GM06990 (cell line): ENCODE measurements around the gene MRM2.

Source experiments
- DNase-seq: peaks from one replicate; pipeline ENCODE4 v3.0.0-alpha.2; 2011; ENCODE audit not compliant: insufficient read length; ENCODE audit errors: extremely low read depth
- H3K27me3 ChIP-seq: replicated peaks from 2 replicates; pipeline ENCODE4 v1.6.0; 2011; ENCODE audit warnings: low read length; ENCODE audit not compliant: control insufficient read depth, insufficient read depth
- H3K36me3 ChIP-seq: 2 replicates; pipeline ENCODE4 v1.5.1; 2011; ENCODE audit warnings: low read length; ENCODE audit not compliant: control insufficient read depth, insufficient read depth
- H3K4me3 ChIP-seq: replicated peaks from 2 replicates; pipeline ENCODE4 v1.5.1; 2011; ENCODE audit warnings: low read depth, mild to moderate bottlenecking, control low read depth, low read length
- TF ChIP-seq, protein P1 (sequence below): IDR thresholded peaks from 2 replicates; pipeline ENCODE4 v1.5.1; 2011; ENCODE audit warnings: low read length, control low read depth, mild to moderate bottlenecking, inconsistent platforms; ENCODE audit not compliant: insufficient read depth, poor library complexity, severe bottlenecking

Gene MRM2

DNA sequence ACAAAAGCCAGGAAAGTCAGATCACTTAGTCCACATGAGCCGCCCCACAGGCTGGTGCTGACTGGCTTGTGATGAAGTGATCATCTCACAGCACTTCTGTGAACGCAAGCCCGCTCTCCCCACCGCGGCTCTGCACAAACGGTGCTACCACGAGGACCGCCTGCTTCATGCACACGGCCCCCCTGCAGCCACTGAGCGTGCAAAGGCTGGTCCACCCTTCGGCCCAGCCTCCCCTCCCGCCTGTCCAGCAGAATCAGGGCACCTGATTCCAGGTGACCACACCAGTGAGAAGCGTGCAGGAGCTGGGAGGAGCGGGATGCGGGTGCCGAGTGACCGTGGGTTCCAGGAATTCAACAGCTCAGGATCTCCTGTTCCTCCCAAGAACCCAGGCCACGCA is 41.4 kb downstream of the MRM2 start:
- TF ChIP-seq, protein P1, sequence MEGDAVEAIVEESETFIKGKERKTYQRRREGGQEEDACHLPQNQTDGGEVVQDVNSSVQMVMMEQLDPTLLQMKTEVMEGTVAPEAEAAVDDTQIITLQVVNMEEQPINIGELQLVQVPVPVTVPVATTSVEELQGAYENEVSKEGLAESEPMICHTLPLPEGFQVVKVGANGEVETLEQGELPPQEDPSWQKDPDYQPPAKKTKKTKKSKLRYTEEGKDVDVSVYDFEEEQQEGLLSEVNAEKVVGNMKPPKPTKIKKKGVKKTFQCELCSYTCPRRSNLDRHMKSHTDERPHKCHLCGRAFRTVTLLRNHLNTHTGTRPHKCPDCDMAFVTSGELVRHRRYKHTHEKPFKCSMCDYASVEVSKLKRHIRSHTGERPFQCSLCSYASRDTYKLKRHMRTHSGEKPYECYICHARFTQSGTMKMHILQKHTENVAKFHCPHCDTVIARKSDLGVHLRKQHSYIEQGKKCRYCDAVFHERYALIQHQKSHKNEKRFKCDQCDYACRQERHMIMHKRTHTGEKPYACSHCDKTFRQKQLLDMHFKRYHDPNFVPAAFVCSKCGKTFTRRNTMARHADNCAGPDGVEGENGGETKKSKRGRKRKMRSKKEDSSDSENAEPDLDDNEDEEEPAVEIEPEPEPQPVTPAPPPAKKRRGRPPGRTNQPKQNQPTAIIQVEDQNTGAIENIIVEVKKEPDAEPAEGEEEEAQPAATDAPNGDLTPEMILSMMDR = no peak
- Histone ChIP-seq H3K4me3 (no peak overlapping the region), H3K36me3 (peaks cover 29% of the 10 kb centered on the region), H3K27me3 (no peaks in the 10 kb centered on the region)
- no peak for DNase-seq

DNA sequence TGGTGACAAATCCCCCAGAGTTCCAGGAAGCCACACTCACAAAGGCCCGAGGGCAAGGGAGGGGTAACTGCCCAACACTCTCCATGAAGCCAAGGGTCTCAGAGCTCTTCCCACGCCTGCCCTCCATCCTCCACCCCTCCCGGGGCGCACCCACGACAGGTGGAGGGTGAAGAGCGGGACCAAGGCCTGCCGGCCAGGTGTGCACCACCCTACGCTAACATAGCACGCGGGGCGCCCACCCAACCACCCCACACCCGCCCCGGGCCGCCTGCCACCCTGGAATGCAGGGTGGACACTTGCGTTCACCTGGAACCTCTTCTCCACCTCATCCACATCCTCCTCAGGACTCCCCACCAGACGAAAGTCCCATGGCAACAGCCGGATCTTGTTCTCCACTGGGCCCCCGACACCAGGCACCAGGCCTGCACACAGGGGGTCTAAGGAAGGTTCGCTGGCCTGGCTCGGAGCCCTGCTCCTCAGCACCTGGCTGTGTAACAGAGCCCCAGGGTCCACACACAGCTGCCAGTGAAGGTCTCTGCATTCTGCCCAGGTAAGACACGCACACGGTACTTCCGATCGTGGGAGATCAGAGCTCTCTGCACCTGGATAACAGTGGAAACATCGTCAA is 41.9 kb downstream of the MRM2 start:
- Histone ChIP-seq H3K36me3 (peaks cover 30% of the 10 kb centered on the region), H3K27me3 (no peaks in the 10 kb centered on the region), H3K4me3 (no peak overlapping the region)
- no peak for DNase-seq
- TF ChIP-seq, protein P1 = no peak

DNA sequence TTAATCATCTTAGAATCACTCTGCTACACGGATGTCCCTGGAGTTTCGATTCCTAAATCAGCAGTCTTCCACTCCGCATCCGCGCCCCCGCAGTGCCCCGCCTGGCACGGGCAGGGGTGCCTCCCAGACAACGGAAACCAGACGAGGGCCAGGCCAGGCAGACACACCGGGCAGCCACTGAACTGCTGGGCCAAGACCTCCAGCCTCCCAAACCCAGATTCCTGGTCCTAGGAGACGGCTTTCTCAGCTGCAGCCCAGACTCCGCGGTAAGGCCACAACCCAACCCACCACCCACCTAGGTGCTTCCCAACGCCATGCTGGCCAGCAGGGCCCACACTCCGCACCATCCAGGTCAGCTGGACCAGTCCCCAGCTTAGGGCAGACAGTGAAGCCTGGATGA is 42.5 kb downstream of the MRM2 start:
- H3K4me3 ChIP-seq = no peak overlapping the region
- no peak for DNase-seq
- TF ChIP-seq, protein P1 = no peak
- no peaks in the 10 kb centered on the region for H3K27me3 ChIP-seq
- H3K36me3 ChIP-seq = peaks cover 30% of the 10 kb centered on the region

DNA sequence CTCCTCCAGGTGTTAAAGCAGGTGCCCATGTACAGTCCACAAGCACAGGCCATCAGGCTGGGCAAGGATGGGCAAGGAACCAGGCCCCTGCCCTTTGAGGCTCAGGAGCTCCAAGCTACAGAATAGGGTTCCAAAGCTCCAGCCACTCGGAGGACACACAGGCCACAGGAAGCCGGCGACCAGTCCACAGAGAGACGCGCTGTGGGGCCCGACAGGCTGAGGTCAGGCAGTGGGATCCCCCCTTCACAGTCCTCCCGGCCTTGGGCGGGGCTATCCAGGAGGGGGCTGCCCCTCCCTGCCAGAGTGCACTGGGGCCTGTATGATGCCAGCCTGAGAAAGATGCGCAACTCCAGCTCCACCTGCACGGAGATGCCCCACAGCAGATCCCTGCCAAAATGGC is 43.2 kb downstream of the MRM2 start:
- H3K4me3 ChIP-seq = no peak overlapping the region
- no peak for DNase-seq
- TF ChIP-seq, protein P1 = no peak
- no peaks in the 10 kb centered on the region for H3K27me3 ChIP-seq
- H3K36me3 ChIP-seq = peaks cover 30% of the 10 kb centered on the region

DNA sequence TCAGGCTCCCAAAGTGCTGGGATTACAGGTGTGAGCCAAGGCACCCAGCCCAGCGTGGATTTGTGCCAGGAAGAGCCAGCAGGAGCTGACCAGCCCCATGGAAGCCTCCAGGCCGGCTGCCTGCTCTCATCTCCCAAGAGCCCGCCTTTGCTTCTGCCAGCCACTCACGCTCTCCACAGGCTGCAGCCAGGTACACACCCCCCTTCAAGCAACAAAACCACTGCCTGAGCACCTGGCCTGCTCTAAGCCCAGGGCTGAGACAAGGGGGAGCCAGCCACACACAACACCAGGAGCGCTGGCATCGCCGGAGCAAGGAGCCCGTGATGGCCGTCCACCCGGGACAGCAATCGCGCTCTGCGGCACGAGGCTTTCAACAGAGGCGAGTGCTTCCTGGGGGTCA is 43.8 kb downstream of the MRM2 start:
- TF ChIP-seq, protein P1 = no peak
- peaks cover 32% of the 10 kb centered on the region for H3K36me3 ChIP-seq
- no peak for DNase-seq
- H3K27me3 ChIP-seq = no peaks in the 10 kb centered on the region
- no peak overlapping the region for H3K4me3 ChIP-seq
